ENCODE measurements around the gene TMEM135.
"Not testable (repeated sequence)": the region's sequence is repeated elsewhere in the genome, so short reads cannot be mapped to it uniquely, and the experiment has no call there.

TMEM135 gene

GRCh38 chr11:87081358-87081757 is 43.6 kb downstream of the TMEM135 start:
- no peak for DNase-seq

GRCh38 chr11:87082590-87082989 is 44.9 kb downstream of the TMEM135 start:
- no peak for DNase-seq

- DNase-seq, result no peak
Observed at GRCh38 chr11:87083029-87083428, 45.3 kb downstream of the TMEM135 start.

GRCh38 chr11:87092159-87092558 is 54.4 kb downstream of the TMEM135 start:
- DNase-seq, result no peak

GRCh38 chr11:87092567-87092966 is 54.8 kb downstream of the TMEM135 start:
- no peak for DNase-seq

- DNase-seq, result peak; percentile 21 to 31
Observed at GRCh38 chr11:87097582-87097981, 59.8 kb downstream of the TMEM135 start.

GRCh38 chr11:87101956-87102580 is 64.3 kb downstream of the TMEM135 start:
- no peak for DNase-seq

GRCh38 chr11:87105826-87106225 is 68.1 kb downstream of the TMEM135 start:
- DNase-seq, result not testable (repeated sequence)

GRCh38 chr11:87107379-87107778 is 69.6 kb downstream of the TMEM135 start:
- DNase-seq, result not testable (repeated sequence)

GRCh38 chr11:87110443-87111131 is 72.9 kb downstream of the TMEM135 start:
- DNase-seq, result no peak

- DNase-seq, result no peak
Observed at GRCh38 chr11:87114093-87114492, 76.4 kb downstream of the TMEM135 start.

- DNase-seq, result no peak
Observed at GRCh38 chr11:87116185-87116584, 78.5 kb downstream of the TMEM135 start.

GRCh38 chr11:87120937-87121336 is 83.2 kb downstream of the TMEM135 start:
- DNase-seq, result no peak

- DNase-seq, result no peak
Observed at GRCh38 chr11:87122852-87123251, 85.1 kb downstream of the TMEM135 start.

GRCh38 chr11:87125257-87125656 is 87.5 kb downstream of the TMEM135 start:
- no peak for DNase-seq

GRCh38 chr11:87127101-87127500 is 89.4 kb downstream of the TMEM135 start:
- no peak for DNase-seq

GRCh38 chr11:87128372-87128771 is 90.6 kb downstream of the TMEM135 start:
- no peak for DNase-seq

- no peak for DNase-seq
Observed at GRCh38 chr11:87134524-87135106, 96.9 kb downstream of the TMEM135 start.

- DNase-seq, result no peak
Observed at GRCh38 chr11:87136236-87136635, 98.5 kb downstream of the TMEM135 start.

GRCh38 chr11:87137711-87138110 is 100.0 kb downstream of the TMEM135 start:
- no peak for DNase-seq

GRCh38 chr11:87139475-87139874 is 101.7 kb downstream of the TMEM135 start:
- DNase-seq, result no peak

- no peak for DNase-seq
Observed at GRCh38 chr11:87141322-87141721, 103.6 kb downstream of the TMEM135 start.

- DNase-seq, result no peak
Observed at GRCh38 chr11:87141980-87142514, 104.3 kb downstream of the TMEM135 start.

- no peak for DNase-seq
Observed at GRCh38 chr11:87142594-87142993, 104.9 kb downstream of the TMEM135 start.

Data from activated CD4-positive, alpha-beta T cell treated with anti-CD3 and anti-CD28 coated beads, Interleukin-2, amount 50 U/mL, for 48 hours (primary cell).